ENCODE results near the gene IGSF21.

GRCh38 chr1:18144062-18144461 lies 36.5 kb downstream of the IGSF21 start:
- TF ChIP-seq, protein P1, sequence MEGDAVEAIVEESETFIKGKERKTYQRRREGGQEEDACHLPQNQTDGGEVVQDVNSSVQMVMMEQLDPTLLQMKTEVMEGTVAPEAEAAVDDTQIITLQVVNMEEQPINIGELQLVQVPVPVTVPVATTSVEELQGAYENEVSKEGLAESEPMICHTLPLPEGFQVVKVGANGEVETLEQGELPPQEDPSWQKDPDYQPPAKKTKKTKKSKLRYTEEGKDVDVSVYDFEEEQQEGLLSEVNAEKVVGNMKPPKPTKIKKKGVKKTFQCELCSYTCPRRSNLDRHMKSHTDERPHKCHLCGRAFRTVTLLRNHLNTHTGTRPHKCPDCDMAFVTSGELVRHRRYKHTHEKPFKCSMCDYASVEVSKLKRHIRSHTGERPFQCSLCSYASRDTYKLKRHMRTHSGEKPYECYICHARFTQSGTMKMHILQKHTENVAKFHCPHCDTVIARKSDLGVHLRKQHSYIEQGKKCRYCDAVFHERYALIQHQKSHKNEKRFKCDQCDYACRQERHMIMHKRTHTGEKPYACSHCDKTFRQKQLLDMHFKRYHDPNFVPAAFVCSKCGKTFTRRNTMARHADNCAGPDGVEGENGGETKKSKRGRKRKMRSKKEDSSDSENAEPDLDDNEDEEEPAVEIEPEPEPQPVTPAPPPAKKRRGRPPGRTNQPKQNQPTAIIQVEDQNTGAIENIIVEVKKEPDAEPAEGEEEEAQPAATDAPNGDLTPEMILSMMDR (conservative IDR thresholded peaks at IDR 0.05), result no peak
- no peak for TF ChIP-seq ZFX (IDR thresholded peaks at IDR 0.05)
